HepG2 (cell line): ENCODE results near the gene NME8. TPM values are rescaled to one million over a fixed set of nuclear protein-coding genes. Genes with fewer than 3 reads are reported as not detected.
A peak's percentile ranks its signal among the peaks of the same experiment; 100 is the strongest.

ENCODE experiments used
- ARNTL ChIP-seq: sonication (generic); formaldehyde crosslinking; IDR thresholded peaks from 2 replicates; pipeline ENCODE4 v1.4.0; 2020; ENCODE audit warnings: mild to moderate bottlenecking, missing genetic modification reagents
- ERF ChIP-seq: IDR thresholded peaks from 2 replicates; pipeline ENCODE4 v1.6.1; 2018; ENCODE audit warnings: missing biosample characterization, missing genetic modification reagents
- MEIS2 ChIP-seq: sonication (generic); formaldehyde crosslinking; IDR thresholded peaks from 2 replicates; pipeline ENCODE4 v1.9.0; 2021; ENCODE audit warnings: mild to moderate bottlenecking, missing genetic modification reagents
- ONECUT2 ChIP-seq: sonication (generic); formaldehyde crosslinking; IDR thresholded peaks from 2 replicates; pipeline ENCODE4 v1.4.0; 2020; ENCODE audit warnings: missing genetic modification reagents
- RAD21 ChIP-seq: fragments of 450-650 bp; formaldehyde crosslinking; IDR thresholded peaks from 2 replicates; pipeline ENCODE4 v1.5.0; 2020; ENCODE audit warnings: mild to moderate bottlenecking
- THYN1 ChIP-seq: sonication (generic); formaldehyde crosslinking; IDR thresholded peaks from 2 replicates; pipeline ENCODE4 v1.8.1; 2023; ENCODE audit warnings: low read depth, mild to moderate bottlenecking, moderate library complexity, missing genetic modification reagents, borderline replicate concordance
- ZNF44 ChIP-seq: sonication (generic); formaldehyde crosslinking; IDR thresholded peaks from 2 replicates; pipeline ENCODE4 v1.5.1; 2020; ENCODE audit warnings: mild to moderate bottlenecking, missing genetic modification reagents
- ZNF598 ChIP-seq: sonication (generic); formaldehyde crosslinking; IDR thresholded peaks from 2 replicates; pipeline ENCODE4 v1.5.1; 2020; ENCODE audit warnings: mild to moderate bottlenecking, missing genetic modification reagents, borderline replicate concordance
- polyA plus RNA-seq, 8 experiments: library from polyadenylated mRNA; depleted of rRNA in 3 of 8; stranded (reverse) in 7 of 8; unstranded in 1 of 8; fragments of >200 nt; fragmentation: Illumina TruSeq in 4 of 8; extraction: Trizol in 4 of 8; gene quantifications; 2 replicates each; pipeline versions ENCODE4 v1.2.1 to v1.2.3, GENCODE V29; 2011 to 2016; ENCODE audit warnings: low read depth in 4 of 8, missing spikeins in 1 of 8, mixed read lengths in 1 of 8; ENCODE audit not compliant: insufficient read depth in 1 of 8
- total RNA-seq, 5 experiments: library from RNA; depleted of rRNA; stranded (reverse); fragments of >200 nt; fragmentation: Illumina TruSeq; extraction: Trizol; gene quantifications; 2 replicates each; pipeline ENCODE4 v1.2.3, GENCODE V29; 2016; ENCODE audit warnings: low read depth in 1 of 5
- TF ChIP-seq, protein P1 (sequence below): sonication (generic); formaldehyde crosslinking; IDR thresholded peaks from 2 replicates; pipeline ENCODE4 v1.8.0; 2022; ENCODE audit warnings: missing genetic modification reagents, mild to moderate bottlenecking, moderate library complexity, borderline replicate concordance
- TF ChIP-seq, protein P2 (sequence below): sonication (generic); formaldehyde crosslinking; IDR thresholded peaks from 2 replicates; pipeline ENCODE4 v1.4.0; 2020; ENCODE audit warnings: low read depth, mild to moderate bottlenecking, missing genetic modification reagents
- TF ChIP-seq, protein P3 (sequence below): sonication (generic); formaldehyde crosslinking; IDR thresholded peaks from 2 replicates; pipeline ENCODE4 v1.4.0; 2020; ENCODE audit warnings: missing genetic modification reagents
- TF ChIP-seq, protein P4 (sequence below): sonication (generic); IDR thresholded peaks from 2 replicates; pipeline ENCODE4 v1.6.1; 2016; ENCODE audit warnings: low read depth, borderline replicate concordance
- TF ChIP-seq, protein P5 (sequence below): sonication (generic); formaldehyde crosslinking; IDR thresholded peaks from 2 replicates; pipeline ENCODE4 v1.4.0; 2020; ENCODE audit warnings: missing genetic modification reagents
- TF ChIP-seq, protein P6 (sequence below): sonication (generic); formaldehyde crosslinking; IDR thresholded peaks from 2 replicates; pipeline ENCODE4 v1.4.0; 2020; ENCODE audit warnings: missing genetic modification reagents
- TF ChIP-seq, protein P7 (sequence below): sonication (generic); formaldehyde crosslinking; IDR thresholded peaks from 2 replicates; pipeline ENCODE4 v1.4.0; 2020; ENCODE audit warnings: missing genetic modification reagents

The NME8 gene
- total and polyA plus RNA-seq, 2 of the 13 experiments (the other 11 are each of a cell fraction or from before 2014, with no cell fraction given), result not detected

- TF ChIP-seq, protein P1, sequence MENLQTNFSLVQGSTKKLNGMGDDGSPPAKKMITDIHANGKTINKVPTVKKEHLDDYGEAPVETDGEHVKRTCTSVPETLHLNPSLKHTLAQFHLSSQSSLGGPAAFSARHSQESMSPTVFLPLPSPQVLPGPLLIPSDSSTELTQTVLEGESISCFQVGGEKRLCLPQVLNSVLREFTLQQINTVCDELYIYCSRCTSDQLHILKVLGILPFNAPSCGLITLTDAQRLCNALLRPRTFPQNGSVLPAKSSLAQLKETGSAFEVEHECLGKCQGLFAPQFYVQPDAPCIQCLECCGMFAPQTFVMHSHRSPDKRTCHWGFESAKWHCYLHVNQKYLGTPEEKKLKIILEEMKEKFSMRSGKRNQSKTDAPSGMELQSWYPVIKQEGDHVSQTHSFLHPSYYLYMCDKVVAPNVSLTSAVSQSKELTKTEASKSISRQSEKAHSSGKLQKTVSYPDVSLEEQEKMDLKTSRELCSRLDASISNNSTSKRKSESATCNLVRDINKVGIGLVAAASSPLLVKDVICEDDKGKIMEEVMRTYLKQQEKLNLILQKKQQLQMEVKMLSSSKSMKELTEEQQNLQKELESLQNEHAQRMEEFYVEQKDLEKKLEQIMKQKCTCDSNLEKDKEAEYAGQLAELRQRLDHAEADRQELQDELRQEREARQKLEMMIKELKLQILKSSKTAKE, result no peak
- TF ChIP-seq, protein P2, sequence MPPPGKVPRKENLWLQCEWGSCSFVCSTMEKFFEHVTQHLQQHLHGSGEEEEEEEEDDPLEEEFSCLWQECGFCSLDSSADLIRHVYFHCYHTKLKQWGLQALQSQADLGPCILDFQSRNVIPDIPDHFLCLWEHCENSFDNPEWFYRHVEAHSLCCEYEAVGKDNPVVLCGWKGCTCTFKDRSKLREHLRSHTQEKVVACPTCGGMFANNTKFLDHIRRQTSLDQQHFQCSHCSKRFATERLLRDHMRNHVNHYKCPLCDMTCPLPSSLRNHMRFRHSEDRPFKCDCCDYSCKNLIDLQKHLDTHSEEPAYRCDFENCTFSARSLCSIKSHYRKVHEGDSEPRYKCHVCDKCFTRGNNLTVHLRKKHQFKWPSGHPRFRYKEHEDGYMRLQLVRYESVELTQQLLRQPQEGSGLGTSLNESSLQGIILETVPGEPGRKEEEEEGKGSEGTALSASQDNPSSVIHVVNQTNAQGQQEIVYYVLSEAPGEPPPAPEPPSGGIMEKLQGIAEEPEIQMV (CRISPR knock-in tag), result no peak
- TF ChIP-seq, protein P3, sequence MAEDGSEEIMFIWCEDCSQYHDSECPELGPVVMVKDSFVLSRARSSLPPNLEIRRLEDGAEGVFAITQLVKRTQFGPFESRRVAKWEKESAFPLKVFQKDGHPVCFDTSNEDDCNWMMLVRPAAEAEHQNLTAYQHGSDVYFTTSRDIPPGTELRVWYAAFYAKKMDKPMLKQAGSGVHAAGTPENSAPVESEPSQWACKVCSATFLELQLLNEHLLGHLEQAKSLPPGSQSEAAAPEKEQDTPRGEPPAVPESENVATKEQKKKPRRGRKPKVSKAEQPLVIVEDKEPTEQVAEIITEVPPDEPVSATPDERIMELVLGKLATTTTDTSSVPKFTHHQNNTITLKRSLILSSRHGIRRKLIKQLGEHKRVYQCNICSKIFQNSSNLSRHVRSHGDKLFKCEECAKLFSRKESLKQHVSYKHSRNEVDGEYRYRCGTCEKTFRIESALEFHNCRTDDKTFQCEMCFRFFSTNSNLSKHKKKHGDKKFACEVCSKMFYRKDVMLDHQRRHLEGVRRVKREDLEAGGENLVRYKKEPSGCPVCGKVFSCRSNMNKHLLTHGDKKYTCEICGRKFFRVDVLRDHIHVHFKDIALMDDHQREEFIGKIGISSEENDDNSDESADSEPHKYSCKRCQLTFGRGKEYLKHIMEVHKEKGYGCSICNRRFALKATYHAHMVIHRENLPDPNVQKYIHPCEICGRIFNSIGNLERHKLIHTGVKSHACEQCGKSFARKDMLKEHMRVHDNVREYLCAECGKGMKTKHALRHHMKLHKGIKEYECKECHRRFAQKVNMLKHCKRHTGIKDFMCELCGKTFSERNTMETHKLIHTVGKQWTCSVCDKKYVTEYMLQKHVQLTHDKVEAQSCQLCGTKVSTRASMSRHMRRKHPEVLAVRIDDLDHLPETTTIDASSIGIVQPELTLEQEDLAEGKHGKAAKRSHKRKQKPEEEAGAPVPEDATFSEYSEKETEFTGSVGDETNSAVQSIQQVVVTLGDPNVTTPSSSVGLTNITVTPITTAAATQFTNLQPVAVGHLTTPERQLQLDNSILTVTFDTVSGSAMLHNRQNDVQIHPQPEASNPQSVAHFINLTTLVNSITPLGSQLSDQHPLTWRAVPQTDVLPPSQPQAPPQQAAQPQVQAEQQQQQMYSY, result peak; percentile 27; the same call in 1 of the 2 replicates
- TF ChIP-seq MEIS2 (no peak), ZNF44 (no peak), THYN1 (CRISPR knock-in tag) (no peak), ARNTL (CRISPR knock-in tag) (no peak), ONECUT2 (CRISPR knock-in tag) (no peak), RAD21 (CRISPR knock-in tag) (peak; percentile 61; the same call in 1 of the 2 replicates), ERF (CRISPR knock-in tag) (no peak; the same call in 1 of the 2 replicates), ZNF598 (CRISPR knock-in tag) (peak; percentile 54; the same call in 1 of the 2 replicates)
- TF ChIP-seq, protein P4, sequence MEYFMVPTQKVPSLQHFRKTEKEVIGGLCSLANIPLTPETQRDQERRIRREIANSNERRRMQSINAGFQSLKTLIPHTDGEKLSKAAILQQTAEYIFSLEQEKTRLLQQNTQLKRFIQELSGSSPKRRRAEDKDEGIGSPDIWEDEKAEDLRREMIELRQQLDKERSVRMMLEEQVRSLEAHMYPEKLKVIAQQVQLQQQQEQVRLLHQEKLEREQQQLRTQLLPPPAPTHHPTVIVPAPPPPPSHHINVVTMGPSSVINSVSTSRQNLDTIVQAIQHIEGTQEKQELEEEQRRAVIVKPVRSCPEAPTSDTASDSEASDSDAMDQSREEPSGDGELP, result no peak
- TF ChIP-seq, protein P5, sequence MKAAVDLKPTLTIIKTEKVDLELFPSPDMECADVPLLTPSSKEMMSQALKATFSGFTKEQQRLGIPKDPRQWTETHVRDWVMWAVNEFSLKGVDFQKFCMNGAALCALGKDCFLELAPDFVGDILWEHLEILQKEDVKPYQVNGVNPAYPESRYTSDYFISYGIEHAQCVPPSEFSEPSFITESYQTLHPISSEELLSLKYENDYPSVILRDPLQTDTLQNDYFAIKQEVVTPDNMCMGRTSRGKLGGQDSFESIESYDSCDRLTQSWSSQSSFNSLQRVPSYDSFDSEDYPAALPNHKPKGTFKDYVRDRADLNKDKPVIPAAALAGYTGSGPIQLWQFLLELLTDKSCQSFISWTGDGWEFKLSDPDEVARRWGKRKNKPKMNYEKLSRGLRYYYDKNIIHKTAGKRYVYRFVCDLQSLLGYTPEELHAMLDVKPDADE (CRISPR knock-in tag), result 0 out of 2 replicates have a peak, but pooled peaks have one; percentile 73
- TF ChIP-seq, protein P6, sequence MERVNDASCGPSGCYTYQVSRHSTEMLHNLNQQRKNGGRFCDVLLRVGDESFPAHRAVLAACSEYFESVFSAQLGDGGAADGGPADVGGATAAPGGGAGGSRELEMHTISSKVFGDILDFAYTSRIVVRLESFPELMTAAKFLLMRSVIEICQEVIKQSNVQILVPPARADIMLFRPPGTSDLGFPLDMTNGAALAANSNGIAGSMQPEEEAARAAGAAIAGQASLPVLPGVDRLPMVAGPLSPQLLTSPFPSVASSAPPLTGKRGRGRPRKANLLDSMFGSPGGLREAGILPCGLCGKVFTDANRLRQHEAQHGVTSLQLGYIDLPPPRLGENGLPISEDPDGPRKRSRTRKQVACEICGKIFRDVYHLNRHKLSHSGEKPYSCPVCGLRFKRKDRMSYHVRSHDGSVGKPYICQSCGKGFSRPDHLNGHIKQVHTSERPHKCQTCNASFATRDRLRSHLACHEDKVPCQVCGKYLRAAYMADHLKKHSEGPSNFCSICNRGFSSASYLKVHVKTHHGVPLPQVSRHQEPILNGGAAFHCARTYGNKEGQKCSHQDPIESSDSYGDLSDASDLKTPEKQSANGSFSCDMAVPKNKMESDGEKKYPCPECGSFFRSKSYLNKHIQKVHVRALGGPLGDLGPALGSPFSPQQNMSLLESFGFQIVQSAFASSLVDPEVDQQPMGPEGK, result no peak; the same call in 1 of the 2 replicates
- TF ChIP-seq, protein P7, sequence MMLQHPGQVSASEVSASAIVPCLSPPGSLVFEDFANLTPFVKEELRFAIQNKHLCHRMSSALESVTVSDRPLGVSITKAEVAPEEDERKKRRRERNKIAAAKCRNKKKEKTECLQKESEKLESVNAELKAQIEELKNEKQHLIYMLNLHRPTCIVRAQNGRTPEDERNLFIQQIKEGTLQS (CRISPR knock-in tag), result peak; percentile 77
These were observed 68.6 kb downstream of the NME8 start, which contains the start of gene SFRP4 (continued) for GRCh38 chr7:37916673-37917660.
